SK-N-SH treated with all-trans-retinoic acid at 6 μM for 48 hours (cell line): Measurements from ENCODE around the gene YIF1A.

Experiments used
- ATAC-seq: fragments of 200-7000 bp; cut with Tn5 transposase; 3 replicates; pipeline ENCODE4 v1.9.1; 2020; ENCODE audit warnings: mild to moderate bottlenecking, moderate library complexity
- ARNTL ChIP-seq: fragments of 450-650 bp; formaldehyde crosslinking; IDR thresholded peaks from 2 replicates; pipeline ENCODE4 v1.5.0; 2020; ENCODE audit warnings: low read depth, mild to moderate bottlenecking, moderate library complexity, borderline replicate concordance
- BACH2 ChIP-seq: fragments of 250-450 bp; sonication (Bioruptor Pico); IDR thresholded peaks from 2 replicates; pipeline ENCODE4 v1.9.0; 2021; ENCODE audit warnings: mild to moderate bottlenecking, borderline replicate concordance
- CSDC2 ChIP-seq: fragments of 250-450 bp; sonication (Bioruptor Pico); IDR thresholded peaks from 2 replicates; pipeline ENCODE4 v1.5.0; 2020; ENCODE audit warnings: mild to moderate bottlenecking, moderate library complexity
- CSRNP3 ChIP-seq: fragments of 250-450 bp; sonication (Bioruptor Pico); IDR thresholded peaks from 2 replicates; pipeline ENCODE4 v1.5.1; 2021; ENCODE audit warnings: mild to moderate bottlenecking, moderate library complexity
- ESRRG ChIP-seq: fragments of 250-450 bp; sonication (Bioruptor Pico); IDR thresholded peaks from 2 replicates; pipeline ENCODE4 v1.6.1; 2021; ENCODE audit warnings: mild to moderate bottlenecking
- GLIS3 ChIP-seq: fragments of 250-450 bp; sonication (Bioruptor Pico); IDR thresholded peaks from 2 replicates; pipeline ENCODE4 v1.5.0; 2020; ENCODE audit warnings: mild to moderate bottlenecking, moderate library complexity
- ISL1 ChIP-seq: fragments of 250-450 bp; sonication (Bioruptor Pico); IDR thresholded peaks from 2 replicates; pipeline ENCODE4 v2.1.2; 2022; ENCODE audit warnings: mild to moderate bottlenecking, moderate library complexity
- OSR1 ChIP-seq: fragments of 250-450 bp; sonication (Bioruptor Pico); IDR thresholded peaks from 2 replicates; pipeline ENCODE4 v1.8.0; 2022; ENCODE audit warnings: moderate library complexity, mild to moderate bottlenecking, inconsistent platforms
- PATZ1 ChIP-seq: fragments of 250-450 bp; sonication (Bioruptor Pico); IDR thresholded peaks from 2 replicates; pipeline ENCODE4 v1.8.0; 2020; ENCODE audit warnings: mild to moderate bottlenecking, moderate library complexity, borderline replicate concordance
- POU6F1 ChIP-seq: fragments of 250-450 bp; sonication (Bioruptor Pico); IDR thresholded peaks from 2 replicates; pipeline ENCODE4 v1.8.0; 2021; ENCODE audit warnings: low read depth, mild to moderate bottlenecking, moderate library complexity, borderline replicate concordance
- PPARA ChIP-seq: fragments of 250-450 bp; sonication (Bioruptor Pico); IDR thresholded peaks from 2 replicates; pipeline ENCODE4 v1.5.0; 2020; ENCODE audit warnings: mild to moderate bottlenecking, borderline replicate concordance
- RARB ChIP-seq: fragments of 250-450 bp; sonication (Bioruptor Pico); IDR thresholded peaks from 2 replicates; pipeline ENCODE4 v1.8.0; 2021; ENCODE audit warnings: mild to moderate bottlenecking, moderate library complexity
- SNAI2 ChIP-seq: fragments of 250-450 bp; sonication (Bioruptor Pico); IDR thresholded peaks from 2 replicates; pipeline ENCODE4 v1.5.0; 2020; ENCODE audit warnings: mild to moderate bottlenecking, moderate library complexity
- TCF4 ChIP-seq: fragments of 250-450 bp; sonication (Bioruptor Pico); IDR thresholded peaks from 2 replicates; pipeline ENCODE4 v1.8.0; 2021; ENCODE audit warnings: mild to moderate bottlenecking, moderate library complexity, borderline replicate concordance
- TOX ChIP-seq: fragments of 250-450 bp; sonication (Bioruptor Pico); IDR thresholded peaks from 2 replicates; pipeline ENCODE4 v1.8.0; 2021; ENCODE audit warnings: mild to moderate bottlenecking, moderate library complexity, borderline replicate concordance
- TSHZ2 ChIP-seq: fragments of 250-450 bp; sonication (Bioruptor Pico); IDR thresholded peaks from 2 replicates; pipeline ENCODE4 v1.5.0; 2020; ENCODE audit warnings: mild to moderate bottlenecking, moderate library complexity
- ZC3H10 ChIP-seq: fragments of 250-450 bp; sonication (Bioruptor Pico); IDR thresholded peaks from 2 replicates; pipeline ENCODE4 v1.5.1; 2021; ENCODE audit warnings: mild to moderate bottlenecking, moderate library complexity
- ZFP3 ChIP-seq: fragments of 250-450 bp; sonication (Bioruptor Pico); IDR thresholded peaks from 2 replicates; pipeline ENCODE4 v1.5.0; 2020; ENCODE audit warnings: mild to moderate bottlenecking, moderate library complexity
- ZFP30 ChIP-seq: fragments of 450-650 bp; formaldehyde crosslinking; IDR thresholded peaks from 2 replicates; pipeline ENCODE4 v1.5.0; 2022; ENCODE audit warnings: mild to moderate bottlenecking, moderate library complexity
- ZNF565 ChIP-seq: fragments of 450-650 bp; formaldehyde crosslinking; conservative IDR thresholded peaks from 2 replicates; pipeline ENCODE4 v1.5.0; 2020; ENCODE audit warnings: low read depth, mild to moderate bottlenecking, moderate library complexity
- ZNF70 ChIP-seq: fragments of 450-650 bp; formaldehyde crosslinking; IDR thresholded peaks from 2 replicates; pipeline ENCODE4 v1.5.0; 2020; ENCODE audit warnings: mild to moderate bottlenecking, moderate library complexity
- ZNF8 ChIP-seq: fragments of 450-650 bp; formaldehyde crosslinking; IDR thresholded peaks from 2 replicates; pipeline ENCODE4 v1.5.0; 2020; ENCODE audit warnings: mild to moderate bottlenecking, moderate library complexity

The YIF1A gene

GRCh38 chr11:66248903-66249302 lies 40.0 kb downstream of the YIF1A start:
- TF ChIP-seq TOX (CRISPR knock-in tag) (no peak), BACH2 (CRISPR knock-in tag) (no peak), PATZ1 (CRISPR knock-in tag) (no peak), TCF4 (CRISPR knock-in tag) (no peak), POU6F1 (CRISPR knock-in tag) (no peak), OSR1 (no peak), ESRRG (CRISPR knock-in tag) (no peak), ZNF8 (CRISPR knock-in tag) (no peak), ZNF70 (CRISPR knock-in tag) (no peak), RARB (CRISPR knock-in tag) (no peak), CSRNP3 (CRISPR knock-in tag) (no peak), ZC3H10 (no peak), ZFP3 (CRISPR knock-in tag) (no peak), ISL1 (CRISPR knock-in tag) (no peak), CSDC2 (no peak), ARNTL (no peak), SNAI2 (CRISPR knock-in tag) (no peak), PPARA (CRISPR knock-in tag) (no peak)
- TF ChIP-seq, all 23 proteins: peak for 0
- ATAC-seq = no peak

GRCh38 chr11:66247801-66248200 lies 41.1 kb downstream of the YIF1A start:
- no peak for ATAC-seq
- no peak for TF ChIP-seq ZNF565 (CRISPR knock-in tag)
- TF ChIP-seq PPARA (CRISPR knock-in tag) = no peak
- TF ChIP-seq GLIS3 (CRISPR knock-in tag) = no peak
- no peak for TF ChIP-seq ZNF70 (CRISPR knock-in tag)
- no peak for TF ChIP-seq CSDC2
- no peak for TF ChIP-seq ZNF8 (CRISPR knock-in tag)
- no peak for TF ChIP-seq TOX (CRISPR knock-in tag)
- TF ChIP-seq ARNTL = no peak
- TF ChIP-seq PATZ1 (CRISPR knock-in tag) = no peak
- TF ChIP-seq SNAI2 (CRISPR knock-in tag) = no peak
- TF ChIP-seq BACH2 (CRISPR knock-in tag) = no peak
- TF ChIP-seq ZC3H10 = no peak
- no peak for TF ChIP-seq ESRRG (CRISPR knock-in tag)
- TF ChIP-seq ZFP30 = no peak
- no peak for TF ChIP-seq CSRNP3 (CRISPR knock-in tag)
- TF ChIP-seq, all 23 proteins: peak for 0

GRCh38 chr11:66247295-66247694 lies 41.6 kb downstream of the YIF1A start:
- ATAC-seq = no peak
- TF ChIP-seq TSHZ2 (no peak), ZFP3 (CRISPR knock-in tag) (no peak), CSRNP3 (CRISPR knock-in tag) (no peak), ZNF565 (CRISPR knock-in tag) (no peak), TOX (CRISPR knock-in tag) (no peak), POU6F1 (CRISPR knock-in tag) (no peak), ESRRG (CRISPR knock-in tag) (no peak), TCF4 (CRISPR knock-in tag) (no peak), OSR1 (no peak), SNAI2 (CRISPR knock-in tag) (no peak), BACH2 (CRISPR knock-in tag) (no peak), ZC3H10 (no peak)
